Panc1 (cell line): ENCODE results near the gene SLC4A8. TPM values are rescaled to one million over a fixed set of nuclear protein-coding genes. Genes with fewer than 3 reads are reported as not detected.

Source experiments
- ATAC-seq: fragments of 200-7000 bp; cut with Tn5 transposase; 2 replicates; pipeline ENCODE4 v1.9.1; 2020; ENCODE audit warnings: mild to moderate bottlenecking, moderate library complexity
- BruUV-seq: library from RNA; stranded (reverse); fragments of 400-500 nt; replicated peaks from 2 replicates; lab custom pipeline; 2021; lab: Mats Ljungman, UMichigan
- CTCF ChIA-PET: fragments of 300-600 bp; sonication (Branson Sonifier 250); formaldehyde crosslinking; loops from one replicate; lab custom pipeline; 2022; ENCODE audit warnings: antibody characterized with exemption; lab: Charles Lee
- POLR2A ChIA-PET: fragments of 300-600 bp; sonication (Branson Sonifier 250); formaldehyde crosslinking; loops from one replicate; lab custom pipeline; 2022; ENCODE audit warnings: antibody characterized with exemption; lab: Charles Lee
- DNase-seq: peaks from one replicate; pipeline ENCODE4 v3.0.0-alpha.2; 2010; ENCODE audit warnings: low read depth, low spot score
- H3K27ac ChIP-seq: 2 replicates; pipeline ENCODE4 v1.5.1; 2011; ENCODE audit warnings: mild to moderate bottlenecking, low read length, inconsistent platforms
- H3K27me3 ChIP-seq: fragments of 200-500 bp; sonication (Bioruptor generic); 2 replicates; pipeline ENCODE4 v1.6.0; 2014; ENCODE audit warnings: low read length, inconsistent platforms; ENCODE audit not compliant: control insufficient read depth, insufficient read depth
- H3K36me3 ChIP-seq: fragments of 200-500 bp; sonication (Bioruptor generic); 2 replicates; pipeline ENCODE4 v1.5.1; 2014; ENCODE audit warnings: inconsistent platforms, mild to moderate bottlenecking, low read length, moderate library complexity; ENCODE audit not compliant: control insufficient read depth, insufficient read depth
- H3K4me1 ChIP-seq: 2 replicates; pipeline ENCODE4 v1.5.1; 2011; ENCODE audit warnings: inconsistent platforms, mild to moderate bottlenecking, low read length, moderate library complexity; ENCODE audit not compliant: control insufficient read depth, insufficient read depth
- H3K4me3 ChIP-seq, 2 experiments: 2 replicates each; pipeline ENCODE4 v1.5.1; 2011 to 2012; ENCODE audit warnings: low read depth in 2 of 2, low read length in 2 of 2, mild to moderate bottlenecking in 2 of 2, inconsistent platforms in 1 of 2, moderate library complexity in 1 of 2
- H3K9me3 ChIP-seq: fragments of 200-500 bp; sonication (Bioruptor generic); 2 replicates; pipeline ENCODE4 v1.5.1; 2014; ENCODE audit warnings: low read depth, mild to moderate bottlenecking, inconsistent platforms, low read length, moderate library complexity; ENCODE audit not compliant: control insufficient read depth, insufficient read depth
- POLR2AphosphoS5 ChIP-seq: IDR thresholded peaks from 2 replicates; pipeline ENCODE4 v1.6.1; 2012; ENCODE audit warnings: mild to moderate bottlenecking, low read depth, low read length, moderate library complexity
- SIN3A ChIP-seq: IDR thresholded peaks from 2 replicates; pipeline ENCODE4 v1.6.1; 2012; ENCODE audit warnings: low read depth, mild to moderate bottlenecking, low read length, moderate library complexity, borderline replicate concordance; ENCODE audit not compliant: insufficient read depth
- TCF7L2 ChIP-seq: IDR thresholded peaks from 2 replicates; pipeline ENCODE4 v1.6.1; 2011; ENCODE audit warnings: mild to moderate bottlenecking, low read depth, low read length, inconsistent platforms
- in situ Hi-C: cut with HindIII; loops from 2 replicates; pipeline ENCODE4 v1.10.0; 2016; ENCODE audit warnings: low sequenced_read_pairs, low pct_unique_long_range_greater_than_20kb
- intact Hi-C: fragments of 100-400 bp; cut with micrococcal nuclease; formaldehyde crosslinking; loops from one replicate; pipeline ENCODE4 v1.10.0; 2022; ENCODE audit not compliant: unreplicated experiment
- total RNA-seq: library from RNA; stranded (reverse); gene quantifications from one replicate; pipeline ENCODE4 v1.2.1, GENCODE V29; 2021; ENCODE audit not compliant: unreplicated experiment
- TF ChIP-seq, protein P1 (sequence below), 2 experiments: IDR thresholded peaks; 2 replicates each; pipeline ENCODE4 v1.6.1; 2011 to 2012; ENCODE audit warnings: low read depth in 2 of 2, control low read depth in 1 of 2, low read length in 1 of 2, mild to moderate bottlenecking in 1 of 2, moderate library complexity in 1 of 2; ENCODE audit not compliant: insufficient read depth in 1 of 2
- TF ChIP-seq, protein P2 (sequence below): fragments of 450-650 bp; IDR thresholded peaks from 2 replicates; pipeline ENCODE4 v1.5.1; 2017; ENCODE audit warnings: mild to moderate bottlenecking

The SLC4A8 gene
- total RNA-seq, 1 experiment from 2014 or later, result 18.8 TPM

DNA sequence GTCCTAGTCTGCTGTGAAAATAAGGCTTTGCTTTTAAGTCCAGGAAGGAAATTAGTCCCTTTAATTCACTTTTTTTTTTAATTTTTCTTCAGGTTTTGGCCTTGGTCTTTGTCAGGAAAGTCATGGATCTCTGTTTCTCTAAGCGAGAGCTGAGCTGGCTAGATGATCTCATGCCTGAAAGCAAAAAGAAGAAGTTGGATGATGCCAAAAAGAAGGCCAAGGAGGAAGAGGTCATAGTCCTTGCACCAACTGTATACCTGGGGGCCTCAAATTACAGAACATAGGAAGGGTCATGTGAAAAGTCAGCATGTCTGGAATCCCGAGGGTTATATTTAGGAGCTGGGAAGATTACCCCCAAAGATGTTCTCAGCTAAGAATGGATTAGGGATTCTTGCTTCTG is 72.3 kb downstream of the SLC4A8 start:
- BruUV-seq, result no TSS peak
- CTCF ChIA-PET, result no interaction called here
- in situ Hi-C loops, result no loop called here

DNA sequence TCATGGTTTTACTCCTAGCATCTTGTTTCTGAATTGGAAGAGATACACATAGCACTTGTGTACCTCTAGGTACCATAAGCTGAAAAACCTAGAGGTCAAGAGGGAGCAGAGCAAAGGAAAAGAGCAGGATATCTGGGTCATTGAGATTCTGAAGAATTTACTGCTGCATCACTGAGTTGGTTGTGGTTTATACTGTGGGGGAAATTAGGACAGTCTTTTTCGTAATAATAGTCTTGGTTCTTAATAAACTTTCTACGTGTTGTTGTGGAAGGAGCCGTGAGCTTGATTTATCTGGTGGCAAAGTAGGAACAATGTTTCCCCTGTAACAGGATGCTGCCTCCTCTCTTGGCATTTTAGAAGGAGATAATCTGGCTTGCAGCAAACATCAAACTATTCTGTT is 80.2 kb downstream of the SLC4A8 start:
- no peak overlapping the region for H3K4me3 ChIP-seq
- H3K27ac ChIP-seq, result no peak overlapping the region
- DNase-seq (no peak), ATAC-seq (no peak)
- no peaks in the 10 kb centered on the region for H3K9me3 ChIP-seq
- H3K4me1 ChIP-seq, result no peaks in the 10 kb centered on the region
- intact Hi-C loops, result no loop called here
- in situ Hi-C loops, result no loop called here
- H3K27me3 ChIP-seq, result no peaks in the 10 kb centered on the region
- ChIA-PET POLR2A (no interaction called here), CTCF (interaction anchor here (0.6 kb wide), 1 partner anchor 258 kb away, joined by 3 read pairs; no protein-coding TSS in a partner anchor)
- TF ChIP-seq SIN3A (no peak), TCF7L2 (no peak), POLR2AphosphoS5 (no peak)
- TF ChIP-seq, protein P1, sequence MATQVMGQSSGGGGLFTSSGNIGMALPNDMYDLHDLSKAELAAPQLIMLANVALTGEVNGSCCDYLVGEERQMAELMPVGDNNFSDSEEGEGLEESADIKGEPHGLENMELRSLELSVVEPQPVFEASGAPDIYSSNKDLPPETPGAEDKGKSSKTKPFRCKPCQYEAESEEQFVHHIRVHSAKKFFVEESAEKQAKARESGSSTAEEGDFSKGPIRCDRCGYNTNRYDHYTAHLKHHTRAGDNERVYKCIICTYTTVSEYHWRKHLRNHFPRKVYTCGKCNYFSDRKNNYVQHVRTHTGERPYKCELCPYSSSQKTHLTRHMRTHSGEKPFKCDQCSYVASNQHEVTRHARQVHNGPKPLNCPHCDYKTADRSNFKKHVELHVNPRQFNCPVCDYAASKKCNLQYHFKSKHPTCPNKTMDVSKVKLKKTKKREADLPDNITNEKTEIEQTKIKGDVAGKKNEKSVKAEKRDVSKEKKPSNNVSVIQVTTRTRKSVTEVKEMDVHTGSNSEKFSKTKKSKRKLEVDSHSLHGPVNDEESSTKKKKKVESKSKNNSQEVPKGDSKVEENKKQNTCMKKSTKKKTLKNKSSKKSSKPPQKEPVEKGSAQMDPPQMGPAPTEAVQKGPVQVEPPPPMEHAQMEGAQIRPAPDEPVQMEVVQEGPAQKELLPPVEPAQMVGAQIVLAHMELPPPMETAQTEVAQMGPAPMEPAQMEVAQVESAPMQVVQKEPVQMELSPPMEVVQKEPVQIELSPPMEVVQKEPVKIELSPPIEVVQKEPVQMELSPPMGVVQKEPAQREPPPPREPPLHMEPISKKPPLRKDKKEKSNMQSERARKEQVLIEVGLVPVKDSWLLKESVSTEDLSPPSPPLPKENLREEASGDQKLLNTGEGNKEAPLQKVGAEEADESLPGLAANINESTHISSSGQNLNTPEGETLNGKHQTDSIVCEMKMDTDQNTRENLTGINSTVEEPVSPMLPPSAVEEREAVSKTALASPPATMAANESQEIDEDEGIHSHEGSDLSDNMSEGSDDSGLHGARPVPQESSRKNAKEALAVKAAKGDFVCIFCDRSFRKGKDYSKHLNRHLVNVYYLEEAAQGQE (IDR thresholded peaks at IDR 0.05; ENCODE audit: insufficient read depth in 1 of 2, low read depth in 2 of 2, low read length in 1 of 2), result no peak
- TF ChIP-seq, protein P2, sequence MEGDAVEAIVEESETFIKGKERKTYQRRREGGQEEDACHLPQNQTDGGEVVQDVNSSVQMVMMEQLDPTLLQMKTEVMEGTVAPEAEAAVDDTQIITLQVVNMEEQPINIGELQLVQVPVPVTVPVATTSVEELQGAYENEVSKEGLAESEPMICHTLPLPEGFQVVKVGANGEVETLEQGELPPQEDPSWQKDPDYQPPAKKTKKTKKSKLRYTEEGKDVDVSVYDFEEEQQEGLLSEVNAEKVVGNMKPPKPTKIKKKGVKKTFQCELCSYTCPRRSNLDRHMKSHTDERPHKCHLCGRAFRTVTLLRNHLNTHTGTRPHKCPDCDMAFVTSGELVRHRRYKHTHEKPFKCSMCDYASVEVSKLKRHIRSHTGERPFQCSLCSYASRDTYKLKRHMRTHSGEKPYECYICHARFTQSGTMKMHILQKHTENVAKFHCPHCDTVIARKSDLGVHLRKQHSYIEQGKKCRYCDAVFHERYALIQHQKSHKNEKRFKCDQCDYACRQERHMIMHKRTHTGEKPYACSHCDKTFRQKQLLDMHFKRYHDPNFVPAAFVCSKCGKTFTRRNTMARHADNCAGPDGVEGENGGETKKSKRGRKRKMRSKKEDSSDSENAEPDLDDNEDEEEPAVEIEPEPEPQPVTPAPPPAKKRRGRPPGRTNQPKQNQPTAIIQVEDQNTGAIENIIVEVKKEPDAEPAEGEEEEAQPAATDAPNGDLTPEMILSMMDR, result no peak
- H3K36me3 ChIP-seq, result no peaks in the 10 kb centered on the region
- BruUV-seq, result no TSS peak

More for the DNA sequence above, 72.3 kb downstream of the SLC4A8 start:
- DNase-seq (no peak), ATAC-seq (no peak)
- no peak overlapping the region for H3K27ac ChIP-seq
- POLR2A ChIA-PET, result no interaction called here
- H3K27me3 ChIP-seq, result no peaks in the 10 kb centered on the region
- TF ChIP-seq POLR2AphosphoS5, result no peak
- TF ChIP-seq SIN3A, result no peak
- TF ChIP-seq, protein P1 (IDR thresholded peaks at IDR 0.05; ENCODE audit: insufficient read depth in 1 of 2, low read depth in 2 of 2, low read length in 1 of 2), result no peak
- no peak for TF ChIP-seq TCF7L2
- TF ChIP-seq, protein P2, result no peak
- no peaks in the 10 kb centered on the region for H3K36me3 ChIP-seq
- H3K4me3 ChIP-seq, result no peak overlapping the region
- H3K4me1 ChIP-seq, result no peaks in the 10 kb centered on the region
- no peaks in the 10 kb centered on the region for H3K9me3 ChIP-seq
- intact Hi-C loops, result no loop called here
